ENCODE results near the gene SF3A1. TPM values are rescaled to one million over a fixed set of nuclear protein-coding genes. Genes with fewer than 3 reads are reported as not detected.

The SF3A1 gene
- total and polyA plus RNA-seq, 2 donors = 27.5 to 53.6 TPM

GRCh38 chr22:30396871-30397655, 40.4 kb upstream of the SF3A1 start, which contains the start of gene SEC14L2:
Gene SEC14L2 (plus strand): TSS chr22:30397018. CDS start chr22:30397117, 99 bp downstream.
- peak within 1 kb of the TSS; percentile 60 for H3K4me3 ChIP-seq (ENCODE audit: low read depth, low read length)
- no peaks in the 10 kb centered on the region for H3K4me1 ChIP-seq (ENCODE audit: insufficient read depth)
- DNase-seq (ENCODE audit: extremely low spot score) = no peak
- under 1% methylated on average over 56 of the region's 56 CpGs for WGBS
- no peaks in the 10 kb centered on the region for H3K36me3 ChIP-seq (ENCODE audit: insufficient read depth)
- no peak within 1 kb of the TSS for H3K27ac ChIP-seq (ENCODE audit: low read depth)

GRCh38 chr22:30393885-30394284, 37.2 kb upstream of the SF3A1 start:
- WGBS = 74% methylated on average over 3 of the region's 3 CpGs
- no peaks in the 10 kb centered on the region for H3K4me1 ChIP-seq (ENCODE audit: insufficient read depth)
- H3K27ac ChIP-seq (ENCODE audit: low read depth) = no peak overlapping the region
- DNase-seq (ENCODE audit: extremely low spot score) = no peak
- H3K4me3 ChIP-seq (ENCODE audit: low read depth, low read length) = no peak overlapping the region
- H3K36me3 ChIP-seq (ENCODE audit: insufficient read depth) = no peaks in the 10 kb centered on the region

- Histone ChIP-seq H3K27ac (ENCODE audit: low read depth) (no peak overlapping the region), H3K36me3 (ENCODE audit: insufficient read depth) (no peaks in the 10 kb centered on the region), H3K4me3 (ENCODE audit: low read depth, low read length) (no peak overlapping the region), H3K4me1 (ENCODE audit: insufficient read depth) (no peaks in the 10 kb centered on the region)
- no peak for DNase-seq (ENCODE audit: extremely low spot score)
- WGBS = 77% methylated on average over 7 of the region's 7 CpGs
Measured at GRCh38 chr22:30393322-30393680, 36.6 kb upstream of the SF3A1 start.

- Histone ChIP-seq H3K4me1 (ENCODE audit: insufficient read depth) (no peaks in the 10 kb centered on the region), H3K27ac (ENCODE audit: low read depth) (no peak overlapping the region), H3K36me3 (ENCODE audit: insufficient read depth) (no peaks in the 10 kb centered on the region), H3K4me3 (ENCODE audit: low read depth, low read length) (no peak overlapping the region)
- WGBS = 57% methylated on average over 9 of the region's 9 CpGs
- no peak for DNase-seq (ENCODE audit: extremely low spot score)
Measured at GRCh38 chr22:30392661-30393321, 36.1 kb upstream of the SF3A1 start.

- no peak for DNase-seq (ENCODE audit: extremely low spot score)
- H3K36me3 ChIP-seq (ENCODE audit: insufficient read depth) = no peaks in the 10 kb centered on the region
- H3K4me3 ChIP-seq (ENCODE audit: low read depth, low read length) = no peak overlapping the region
- WGBS = 70% methylated on average over 5 of the region's 5 CpGs
- H3K27ac ChIP-seq (ENCODE audit: low read depth) = no peak overlapping the region
- no peaks in the 10 kb centered on the region for H3K4me1 ChIP-seq (ENCODE audit: insufficient read depth)
Measured at GRCh38 chr22:30390974-30391691, 34.4 kb upstream of the SF3A1 start.

GRCh38 chr22:30386960-30387827, 30.5 kb upstream of the SF3A1 start, which contains the start of gene RNF215:
Gene RNF215 (minus strand): TSS chr22:30387411. CDS start chr22:30387313, 98 bp downstream.
- Histone ChIP-seq H3K4me1 (ENCODE audit: insufficient read depth) (no peaks in the 10 kb centered on the region), H3K4me3 (ENCODE audit: low read depth, low read length) (peak within 1 kb of the TSS; percentile 74), H3K36me3 (ENCODE audit: insufficient read depth) (no peaks in the 10 kb centered on the region), H3K27ac (ENCODE audit: low read depth) (peak within 1 kb of the TSS; percentile 79)
- DNase-seq (ENCODE audit: extremely low spot score) = peak; percentile 32
- 1% methylated on average over 95 of the region's 95 CpGs for WGBS

- H3K4me1 ChIP-seq (ENCODE audit: insufficient read depth) = no peaks in the 10 kb centered on the region
- WGBS = 25% methylated on average over 10 of the region's 10 CpGs
- H3K27ac ChIP-seq (ENCODE audit: low read depth) = no peak overlapping the region
- H3K36me3 ChIP-seq (ENCODE audit: insufficient read depth) = no peaks in the 10 kb centered on the region
- no peak for DNase-seq (ENCODE audit: extremely low spot score)
- peak overlapping the region; percentile 74 for H3K4me3 ChIP-seq (ENCODE audit: low read depth, low read length)
Measured at GRCh38 chr22:30386608-30386959, 29.9 kb upstream of the SF3A1 start.

- 92% methylated on average over 10 of the region's 10 CpGs for WGBS
Measured at GRCh38 chr22:30385942-30386341, 29.2 kb upstream of the SF3A1 start.

GRCh38 chr22:30383061-30383460, 26.4 kb upstream of the SF3A1 start:
- H3K4me3 ChIP-seq (ENCODE audit: low read depth, low read length) = no peak overlapping the region
- WGBS = 64% methylated on average over 3 of the region's 3 CpGs
- H3K36me3 ChIP-seq (ENCODE audit: insufficient read depth) = no peaks in the 10 kb centered on the region
- DNase-seq (ENCODE audit: extremely low spot score) = no peak
- H3K4me1 ChIP-seq (ENCODE audit: insufficient read depth) = no peaks in the 10 kb centered on the region
- no peak overlapping the region for H3K27ac ChIP-seq (ENCODE audit: low read depth)

More at GRCh38 chr22:30385942-30386341, 29.2 kb upstream of the SF3A1 start:
- no peak for DNase-seq (ENCODE audit: extremely low spot score)
- no peaks in the 10 kb centered on the region for H3K36me3 ChIP-seq (ENCODE audit: insufficient read depth)
- H3K27ac ChIP-seq (ENCODE audit: low read depth) = no peak overlapping the region
- H3K4me1 ChIP-seq (ENCODE audit: insufficient read depth) = no peaks in the 10 kb centered on the region
- H3K4me3 ChIP-seq (ENCODE audit: low read depth, low read length) = no peak overlapping the region

GRCh38 chr22:30382340-30382739, 25.6 kb upstream of the SF3A1 start:
- 97% methylated on average over 5 of the region's 5 CpGs for WGBS
- no peak for DNase-seq (ENCODE audit: extremely low spot score)
- H3K4me3 ChIP-seq (ENCODE audit: low read depth, low read length) = no peak overlapping the region
- no peaks in the 10 kb centered on the region for H3K36me3 ChIP-seq (ENCODE audit: insufficient read depth)
- H3K4me1 ChIP-seq (ENCODE audit: insufficient read depth) = no peaks in the 10 kb centered on the region
- H3K27ac ChIP-seq (ENCODE audit: low read depth) = no peak overlapping the region

GRCh38 chr22:30381264-30381663, 24.6 kb upstream of the SF3A1 start:
- no peak for DNase-seq (ENCODE audit: extremely low spot score)
- Histone ChIP-seq H3K36me3 (ENCODE audit: insufficient read depth) (no peaks in the 10 kb centered on the region), H3K4me3 (ENCODE audit: low read depth, low read length) (no peak overlapping the region), H3K4me1 (ENCODE audit: insufficient read depth) (no peaks in the 10 kb centered on the region), H3K27ac (ENCODE audit: low read depth) (no peak overlapping the region)
- WGBS = 85% methylated on average over 12 of the region's 12 CpGs

- Histone ChIP-seq H3K4me1 (ENCODE audit: insufficient read depth) (no peaks in the 10 kb centered on the region), H3K27ac (ENCODE audit: low read depth) (no peak overlapping the region), H3K36me3 (ENCODE audit: insufficient read depth) (no peaks in the 10 kb centered on the region), H3K4me3 (ENCODE audit: low read depth, low read length) (no peak overlapping the region)
- WGBS = 96% methylated on average over 20 of the region's 20 CpGs
- DNase-seq (ENCODE audit: extremely low spot score) = no peak
Measured at GRCh38 chr22:30380011-30380410, 23.3 kb upstream of the SF3A1 start.

GRCh38 chr22:30375312-30375849, 18.7 kb upstream of the SF3A1 start:
- no peak overlapping the region for H3K27ac ChIP-seq (ENCODE audit: low read depth)
- no peak for DNase-seq (ENCODE audit: extremely low spot score)
- no peaks in the 10 kb centered on the region for H3K36me3 ChIP-seq (ENCODE audit: insufficient read depth)
- no peaks in the 10 kb centered on the region for H3K4me1 ChIP-seq (ENCODE audit: insufficient read depth)
- 91% methylated on average over 13 of the region's 13 CpGs for WGBS
- no peak overlapping the region for H3K4me3 ChIP-seq (ENCODE audit: low read depth, low read length)

All from urinary bladder (tissue), 4 donors.